H1 (cell line): ENCODE results near the gene AGFG2. TPM values are rescaled to one million over a fixed set of nuclear protein-coding genes. Genes with fewer than 3 reads are reported as not detected.

ENCODE experiments used
- ASH2L ChIP-seq: fragments of 200-600, 300-600 bp; sonication (generic); IDR thresholded peaks from one replicate; pipeline ENCODE4 v1.7.1; 2017; ENCODE audit warnings: low read length
- ATF2 ChIP-seq: IDR thresholded peaks from 2 replicates; pipeline ENCODE4 v1.6.1; 2012; ENCODE audit warnings: low read length, inconsistent platforms
- CTBP2 ChIP-seq: IDR thresholded peaks from 2 replicates; pipeline ENCODE4 v1.7.0; 2011; ENCODE audit warnings: borderline replicate concordance, mild to moderate bottlenecking, moderate library complexity, mixed read lengths, low read length; ENCODE audit not compliant: insufficient read depth, insufficient read length
- EGR1 ChIP-seq: IDR thresholded peaks from 2 replicates; pipeline ENCODE4 v1.6.1; 2011; ENCODE audit warnings: low read depth, low read length, borderline replicate concordance
- EZH2 ChIP-seq: fragments of 200-600 bp; sonication (generic); IDR thresholded peaks from 2 replicates; pipeline ENCODE4 v1.7.1; 2012; ENCODE audit warnings: low read depth, mild to moderate bottlenecking, moderate library complexity, low read length, inconsistent platforms; ENCODE audit not compliant: severe bottlenecking
- HDAC2 ChIP-seq, 2 experiments: fragments of 300-600 bp in 1 of 2; sonication (generic) in 1 of 2; IDR thresholded peaks; 2 replicates each; pipeline ENCODE4 v1.6.1; 2011 to 2012; ENCODE audit warnings: low read depth in 2 of 2, low read length in 2 of 2, mild to moderate bottlenecking in 2 of 2, moderate library complexity in 2 of 2, borderline replicate concordance in 1 of 2, inconsistent platforms in 1 of 2
- polyA plus RNA-seq, 7 experiments: library from polyadenylated mRNA; depleted of rRNA in 3 of 7; stranded (reverse) in 5 of 7; unstranded in 2 of 7; fragments of >200 nt in 5 of 7; fragments of 200-250 nt in 2 of 7; gene quantifications; 1 replicate in 5 of 7; 2 replicates in 1 of 7; 4 replicates in 1 of 7; pipeline versions ENCODE4 v1.2.1 to v1.2.3, GENCODE V29; 2011 to 2013; ENCODE audit warnings: missing spikeins in 2 of 7, mixed read lengths in 2 of 7
- total RNA-seq: library from RNA; stranded (reverse); fragmentation: NEBNext Ultra II Directional; extraction: Animal tissue kit (Norgen Biotek cat#: 25700); gene quantifications from 2 replicates; pipeline ENCODE4 v1.2.1, GENCODE V29; 2021

AGFG2 gene
- total and polyA plus RNA-seq, 2 of the 8 experiments (the other 6 are each of a cell fraction or from before 2014, with no cell fraction given) = 7.6 to 11.2 TPM

DNA sequence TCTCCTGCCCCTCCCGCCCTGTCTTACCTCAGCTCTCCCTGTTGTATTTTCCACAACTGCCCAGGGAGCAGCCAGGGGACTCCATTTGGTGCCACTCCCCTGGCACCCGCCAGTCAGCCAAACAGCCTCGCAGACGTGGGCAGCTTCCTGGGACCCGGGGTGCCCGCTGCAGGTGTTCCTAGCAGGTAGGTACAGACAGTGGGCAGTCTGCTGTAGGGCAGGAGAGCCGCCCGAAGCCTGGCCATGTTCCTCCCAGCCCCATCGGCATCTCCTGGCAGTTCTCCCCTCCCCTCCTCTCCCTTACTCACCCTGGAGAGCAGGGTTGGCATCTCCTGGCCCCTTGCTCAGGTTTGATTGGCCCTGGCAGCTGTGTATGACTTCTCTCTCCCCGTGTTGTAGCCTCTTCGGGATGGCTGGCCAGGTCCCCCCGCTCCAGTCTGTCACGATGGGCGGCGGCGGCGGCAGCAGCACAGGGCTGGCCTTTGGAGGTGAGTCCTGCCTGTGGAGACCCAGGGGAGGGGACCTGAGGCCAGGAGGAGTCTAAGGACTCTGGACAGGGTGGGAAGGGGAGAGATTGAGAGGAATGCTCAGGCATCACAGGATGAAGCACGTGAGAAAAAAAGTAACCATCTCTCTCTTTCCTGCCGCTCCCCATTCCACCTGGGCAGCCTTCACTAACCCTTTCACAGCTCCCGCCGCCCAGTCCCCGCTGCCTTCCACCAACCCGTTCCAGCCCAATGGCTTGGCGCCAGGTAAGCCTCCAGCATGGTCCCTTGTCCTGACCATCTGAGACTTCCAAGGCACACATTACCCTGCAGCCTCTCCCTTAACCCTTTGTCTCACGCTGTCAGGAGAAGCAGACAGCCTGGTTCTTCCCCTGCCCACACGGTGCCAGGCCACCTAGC, 23.4 kb downstream of the AGFG2 start (continued):
- TF ChIP-seq HDAC2 (IDR thresholded peaks at IDR 0.05; ENCODE audit: borderline replicate concordance in 1 of 2, low read depth in 2 of 2, low read length in 2 of 2) = no peak
- no peak for TF ChIP-seq ATF2
- no peak for TF ChIP-seq EZH2
- no peak for TF ChIP-seq EGR1
- no peak for TF ChIP-seq CTBP2
- no peak for TF ChIP-seq ASH2L
